GM19025 (cell line): Measurements from ENCODE around the gene ZNF263.

ENCODE experiments used
- ATAC-seq: cut with Tn5 transposase; IDR thresholded peaks from one replicate; pipeline ENCODE4 v1.9.1; 2021; ENCODE audit warnings: mild to moderate bottlenecking, low read depth, moderate library complexity; ENCODE audit not compliant: unreplicated experiment

ZNF263 gene

DNA sequence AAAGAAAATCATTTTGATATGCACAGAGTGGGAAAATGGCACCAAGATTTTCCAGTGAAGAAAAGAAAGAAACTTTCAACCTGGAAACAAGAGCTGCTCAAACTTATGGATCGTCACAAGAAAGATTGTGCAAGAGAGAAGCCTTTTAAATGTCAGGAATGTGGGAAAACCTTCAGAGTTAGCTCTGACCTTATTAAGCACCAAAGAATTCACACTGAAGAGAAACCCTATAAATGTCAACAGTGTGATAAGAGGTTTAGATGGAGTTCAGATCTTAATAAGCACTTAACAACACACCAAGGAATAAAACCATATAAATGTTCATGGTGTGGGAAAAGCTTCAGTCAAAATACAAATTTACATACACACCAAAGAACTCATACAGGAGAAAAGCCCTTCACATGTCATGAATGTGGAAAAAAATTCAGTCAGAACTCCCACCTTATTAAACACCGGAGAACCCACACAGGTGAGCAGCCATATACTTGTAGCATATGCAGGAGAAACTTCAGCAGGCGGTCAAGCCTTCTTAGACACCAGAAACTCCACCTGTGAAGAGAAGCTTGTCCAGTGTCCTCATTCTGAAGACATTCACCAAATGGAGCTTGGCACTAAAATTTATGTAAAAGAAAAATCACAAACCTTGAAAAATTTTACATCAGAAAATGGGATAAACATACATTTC is 34.2 kb downstream of the ZNF263 start:
- ATAC-seq, result no peak

DNA sequence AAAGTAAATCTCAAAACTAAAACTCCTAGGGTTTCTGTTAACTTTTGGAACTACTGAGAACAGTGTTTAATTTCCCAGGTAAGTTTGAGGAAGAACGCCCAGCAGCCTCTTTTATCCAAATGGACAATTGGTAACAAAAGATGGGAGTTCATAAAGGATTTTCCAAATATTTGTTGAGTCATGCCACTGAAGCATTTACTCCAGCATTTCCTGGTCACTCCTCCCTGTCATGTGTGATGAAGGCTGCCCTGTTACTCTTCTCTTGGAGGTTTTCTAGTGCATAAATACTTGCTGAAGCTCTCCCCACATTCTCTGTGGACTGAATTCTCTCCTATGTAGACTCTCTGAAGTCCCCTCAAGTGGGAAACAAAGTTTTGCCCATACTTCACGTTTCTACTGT is 38.5 kb downstream of the ZNF263 start:
- no peak for ATAC-seq

DNA sequence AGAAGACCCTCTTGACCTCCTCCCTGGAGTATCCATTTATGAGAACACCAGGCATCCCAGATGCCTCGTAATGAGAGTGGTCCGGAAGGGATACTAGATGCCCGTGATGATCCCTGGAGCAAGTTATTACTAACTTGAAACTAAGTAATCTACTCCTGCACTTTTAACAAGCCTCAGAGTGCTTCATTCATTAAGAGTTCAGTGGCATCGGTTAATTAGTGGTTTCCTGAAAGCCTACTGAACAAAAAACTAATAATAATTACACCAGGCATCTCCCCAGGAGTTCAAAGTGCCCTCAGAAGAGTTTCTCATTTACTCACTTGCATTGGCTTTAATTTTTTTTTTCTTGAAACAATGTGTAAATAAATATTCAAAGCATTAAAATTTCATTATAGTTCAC is 44.2 kb downstream of the ZNF263 start:
- no peak for ATAC-seq

DNA sequence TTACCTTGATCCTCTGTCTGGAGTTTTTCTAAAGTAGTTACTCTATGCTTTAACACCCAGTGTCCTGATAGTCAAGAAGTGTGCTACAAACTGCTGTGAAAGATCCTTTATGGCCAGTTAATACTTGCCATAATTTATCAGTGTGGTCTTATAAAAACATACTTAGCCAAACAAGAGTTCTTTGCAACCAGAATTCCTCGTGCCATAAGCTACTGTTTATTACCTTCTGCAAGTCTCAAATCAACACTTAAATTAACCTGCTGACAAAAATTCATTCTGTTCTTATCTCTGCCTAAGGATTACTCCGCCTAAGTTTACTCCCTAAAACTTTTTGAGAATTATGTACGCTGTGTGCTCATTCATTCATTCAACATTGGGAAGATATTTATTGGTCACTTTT is 44.8 kb downstream of the ZNF263 start:
- ATAC-seq, result no peak

DNA sequence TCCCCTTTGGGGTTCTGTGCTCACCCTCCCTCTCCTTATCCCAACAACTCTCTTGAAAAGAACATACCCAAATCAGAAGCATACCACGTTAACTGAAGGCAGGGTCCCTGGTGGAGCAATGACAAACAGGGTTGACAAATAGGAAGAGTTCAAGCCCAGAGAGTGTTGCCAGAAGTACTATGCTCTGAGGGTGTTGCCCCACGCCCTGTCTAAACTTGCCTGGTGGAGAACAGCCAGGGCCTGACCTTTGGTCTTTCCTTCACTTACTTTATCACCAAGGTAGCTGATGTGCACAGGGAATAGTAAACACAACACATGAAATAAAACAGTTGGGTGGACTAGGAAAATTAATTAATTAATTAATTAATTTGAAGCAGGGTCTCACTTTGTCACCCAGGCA is 45.4 kb downstream of the ZNF263 start:
- no peak for ATAC-seq
